OCI-LY3 (cell line): ENCODE results near the gene SRSF2.

Source experiments
- EZH2phosphoT487 ChIP-seq: fragments of 200-600 bp; shearing (Covaris generic); IDR thresholded peaks from 2 replicates; pipeline ENCODE4 v1.6.1; 2018; ENCODE audit warnings: antibody characterized with exemption, mixed run types, low read depth
- TF ChIP-seq, protein P1 (sequence below): fragments of 200-600, 300-600 bp; sonication (generic); IDR thresholded peaks from 2 replicates; pipeline ENCODE4 v1.5.1; 2014; ENCODE audit warnings: antibody characterized with exemption, low read length, low read depth

DNA sequence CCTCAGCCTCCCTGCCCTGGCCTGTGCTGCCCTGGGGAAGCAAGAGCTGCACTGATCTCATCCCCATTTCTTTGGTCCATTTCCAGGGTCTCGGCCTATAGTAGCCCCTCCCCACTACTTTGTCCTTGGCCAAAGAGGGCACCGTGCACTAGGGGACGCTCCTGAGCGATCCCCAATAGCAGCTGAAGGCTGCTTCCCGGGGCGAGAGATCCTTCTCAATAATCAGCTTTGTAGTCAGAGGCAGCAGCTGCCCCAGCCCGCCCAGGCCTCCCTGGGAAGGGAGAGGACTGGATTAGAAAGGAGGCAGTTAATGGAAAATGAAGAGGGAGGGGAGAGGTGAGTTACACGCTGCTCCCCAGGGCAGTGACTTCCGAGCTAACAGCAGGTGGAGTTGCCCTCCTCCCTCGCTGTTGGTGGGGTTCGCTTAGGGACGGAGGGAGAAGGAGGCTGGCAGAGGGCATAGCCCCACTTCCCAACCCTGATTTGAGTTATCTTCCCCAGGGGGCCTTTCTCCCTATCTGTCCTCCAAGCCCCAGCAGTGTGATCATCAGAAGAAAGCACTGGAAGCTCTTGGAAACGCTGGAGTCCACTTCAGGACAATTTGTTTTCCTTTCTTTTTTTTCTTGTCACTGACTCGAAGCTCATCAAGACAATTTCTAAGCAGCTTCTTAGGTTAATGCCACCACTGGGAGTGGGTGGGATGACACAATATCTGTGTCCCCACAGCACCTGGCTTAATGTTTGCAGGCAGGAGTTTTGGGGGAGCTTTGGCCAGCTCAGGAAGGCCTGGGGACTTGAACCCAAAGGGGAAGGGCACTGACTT lies 28.9 kb downstream of the SRSF2 start:
- TF ChIP-seq, protein P1, sequence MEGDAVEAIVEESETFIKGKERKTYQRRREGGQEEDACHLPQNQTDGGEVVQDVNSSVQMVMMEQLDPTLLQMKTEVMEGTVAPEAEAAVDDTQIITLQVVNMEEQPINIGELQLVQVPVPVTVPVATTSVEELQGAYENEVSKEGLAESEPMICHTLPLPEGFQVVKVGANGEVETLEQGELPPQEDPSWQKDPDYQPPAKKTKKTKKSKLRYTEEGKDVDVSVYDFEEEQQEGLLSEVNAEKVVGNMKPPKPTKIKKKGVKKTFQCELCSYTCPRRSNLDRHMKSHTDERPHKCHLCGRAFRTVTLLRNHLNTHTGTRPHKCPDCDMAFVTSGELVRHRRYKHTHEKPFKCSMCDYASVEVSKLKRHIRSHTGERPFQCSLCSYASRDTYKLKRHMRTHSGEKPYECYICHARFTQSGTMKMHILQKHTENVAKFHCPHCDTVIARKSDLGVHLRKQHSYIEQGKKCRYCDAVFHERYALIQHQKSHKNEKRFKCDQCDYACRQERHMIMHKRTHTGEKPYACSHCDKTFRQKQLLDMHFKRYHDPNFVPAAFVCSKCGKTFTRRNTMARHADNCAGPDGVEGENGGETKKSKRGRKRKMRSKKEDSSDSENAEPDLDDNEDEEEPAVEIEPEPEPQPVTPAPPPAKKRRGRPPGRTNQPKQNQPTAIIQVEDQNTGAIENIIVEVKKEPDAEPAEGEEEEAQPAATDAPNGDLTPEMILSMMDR, result peak; percentile 53
- no peak for TF ChIP-seq EZH2phosphoT487
